ENCODE measurements around the gene ZNF14. TPM values are rescaled to one million over a fixed set of nuclear protein-coding genes. Genes with fewer than 3 reads are reported as not detected.

The ZNF14 gene
- total RNA-seq, result 34.1 TPM

DNA sequence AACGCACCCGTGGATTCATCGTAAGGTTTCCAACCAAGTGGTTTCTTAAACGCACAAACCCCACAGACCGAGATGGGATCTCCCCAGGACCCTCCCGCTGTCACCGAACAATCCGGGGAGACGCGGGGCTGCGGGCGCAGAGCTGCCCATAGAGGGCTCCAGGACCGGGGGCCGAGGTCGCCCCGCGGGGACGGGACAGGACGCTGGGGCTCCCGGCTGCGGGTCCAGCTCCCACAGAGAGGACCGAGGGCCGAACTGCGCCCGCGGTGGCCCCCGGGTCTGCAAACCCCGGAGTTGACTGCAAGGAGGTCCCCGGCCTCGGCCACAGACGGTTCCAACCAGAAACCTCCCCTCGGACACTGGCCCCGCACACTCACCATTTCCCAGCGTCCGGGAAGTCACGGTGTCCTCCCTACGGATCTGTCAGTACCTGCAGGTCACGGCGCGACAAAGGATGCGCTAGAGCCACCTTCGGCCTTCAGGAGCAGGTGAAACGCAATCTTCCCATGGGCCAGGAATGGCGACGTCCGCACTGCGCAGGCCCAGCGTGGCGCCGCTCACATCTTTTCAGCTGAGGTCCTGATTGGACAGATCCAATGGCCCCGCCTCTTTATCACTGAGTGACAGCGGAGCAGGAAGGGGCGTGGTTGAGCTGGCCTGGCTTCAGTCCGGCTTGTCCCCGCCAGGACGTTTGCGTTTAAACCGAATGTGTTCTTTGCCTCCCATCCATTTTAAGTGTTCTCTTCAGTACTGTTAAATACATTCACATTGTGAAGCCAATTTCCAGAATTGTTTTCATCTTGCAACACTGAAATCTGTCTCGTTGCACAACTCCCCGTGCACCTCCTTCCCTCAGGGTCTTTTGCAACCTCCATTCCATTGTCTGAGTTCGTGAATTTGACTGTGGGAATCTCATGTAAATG lies at the start of gene ZNF14:
TSS of gene ZNF14 (minus strand) at position 534 of the 923 bp plus-strand sequence. CDS start at position 380, 154 bp downstream.

DNA sequence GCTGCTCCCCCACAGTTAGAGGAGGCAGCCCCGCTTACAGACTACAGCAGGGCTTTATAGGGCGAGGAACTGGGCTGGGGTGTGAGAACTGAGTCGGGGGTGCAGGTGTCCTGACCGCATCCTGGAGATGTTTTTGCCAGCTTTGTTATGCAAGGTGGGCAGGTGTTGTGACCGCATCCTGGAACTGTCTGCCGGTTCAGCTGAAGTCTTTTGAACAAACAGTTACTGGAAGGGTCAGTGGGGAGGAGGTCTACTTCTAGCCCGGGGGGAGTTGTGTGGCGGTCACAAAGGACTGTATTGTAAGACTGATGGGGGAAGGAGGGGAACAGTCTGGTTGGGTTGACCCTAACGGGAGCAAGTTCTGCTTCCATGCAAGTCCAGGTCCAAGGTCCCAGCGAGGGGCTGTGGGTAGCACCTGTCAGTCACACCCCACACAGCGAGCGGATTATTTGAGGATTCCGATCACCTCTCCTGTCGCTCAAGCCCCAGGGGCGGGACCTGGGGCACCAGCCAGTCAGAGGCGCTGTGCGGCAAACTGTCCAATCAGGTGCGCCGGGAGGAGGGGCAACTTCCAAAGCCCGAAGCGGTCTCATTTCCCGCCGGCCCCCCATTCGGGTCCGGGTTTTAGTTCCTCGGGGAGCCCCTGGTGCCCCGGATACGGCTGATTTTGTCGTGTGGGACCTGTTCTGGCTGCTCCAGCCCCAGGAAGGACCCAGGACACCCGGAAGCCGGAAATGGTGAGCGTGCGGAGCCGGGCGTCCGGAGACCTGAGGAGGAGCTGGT lies 64.5 kb downstream of the ZNF14 start, which contains the start of gene ZNF101:
TSS of gene ZNF101 (plus strand) at position 610 of the 783 bp plus-strand sequence. CDS start at position 735, 125 bp downstream.

DNA sequence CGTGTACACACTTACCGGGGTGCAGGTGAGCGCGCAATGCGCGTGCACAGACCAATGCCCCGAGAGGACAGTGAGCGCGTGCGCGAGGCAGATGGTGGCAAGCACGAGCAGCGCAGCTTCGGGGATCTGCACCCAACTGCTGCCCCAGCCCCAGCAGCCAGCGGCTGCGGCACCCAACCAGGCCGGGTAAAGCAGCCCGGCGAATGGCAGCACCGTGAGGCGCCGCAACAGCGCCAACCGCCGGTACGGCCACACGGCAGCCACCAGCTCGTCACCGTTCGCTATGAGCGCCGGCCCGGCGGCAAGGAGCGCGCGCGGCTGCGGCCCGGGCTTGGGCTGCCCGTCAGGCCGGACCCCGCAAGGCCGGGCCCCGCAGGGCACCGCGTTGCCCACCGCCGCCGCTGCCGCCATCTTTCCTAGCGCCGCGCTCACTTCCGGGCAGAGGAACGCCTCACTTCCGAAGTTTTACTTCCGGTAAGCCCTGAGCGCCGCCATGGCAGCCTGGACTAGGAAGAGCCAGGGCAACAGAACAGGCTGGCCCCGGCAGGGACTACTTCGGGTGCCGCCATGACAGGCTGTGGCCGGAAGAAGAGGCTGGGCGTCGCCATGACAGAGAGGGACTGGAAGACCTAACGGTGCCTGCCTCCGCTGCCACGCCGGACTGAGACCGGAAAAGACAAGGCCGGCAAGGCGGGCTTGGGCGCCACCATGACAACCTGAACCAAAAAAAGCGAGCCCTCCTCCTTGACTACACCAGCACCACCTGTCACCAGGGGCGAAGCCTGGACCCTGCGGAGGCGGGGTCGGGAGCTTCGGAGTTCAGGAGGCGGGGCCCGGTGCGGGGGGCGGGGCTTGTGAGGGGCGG lies 69.4 kb downstream of the ZNF14 start, which contains the start of gene ATP13A1:
TSS of gene ATP13A1 (minus strand) at position 421 of the 865 bp plus-strand sequence. CDS start at position 411, 10 bp downstream.

Small RNA genes lying within 50 kb of the gene (small RNA-seq; reads per million reads assigned to genes)
- gene AC011458.2 (ENCODE audit: low replicate concordance) (not detected), gene AC011477.5 (ENCODE audit: low replicate concordance) (not detected)

Other genes with a start within 250 kb of the ZNF14 start
- gene TSSK6, start 217.6 kb downstream of the ZNF14 start, total RNA-seq, result 1.3 TPM
- 75.4 TPM for gene NDUFA13, start 216.9 kb downstream of the ZNF14 start, total RNA-seq
- gene YJEFN3, start 204.2 kb downstream of the ZNF14 start, total RNA-seq, result 2.5 TPM
- gene CILP2, start 194.8 kb downstream of the ZNF14 start, total RNA-seq, result 0.31 TPM
- 19.4 TPM for gene PBX4, start 114.4 kb downstream of the ZNF14 start, total RNA-seq
- gene LPAR2, start 104.9 kb downstream of the ZNF14 start, total RNA-seq, result 43.8 TPM
- 27.2 TPM for gene GMIP, start 89.5 kb downstream of the ZNF14 start, total RNA-seq
- 39.8 TPM for gene ATP13A1, start 69.4 kb downstream of the ZNF14 start, total RNA-seq
- 11.3 TPM for gene ZNF101, start 64.3 kb downstream of the ZNF14 start, total RNA-seq
- gene ZNF506, start 88.6 kb upstream of the ZNF14 start, total RNA-seq, result 106 TPM
- gene ZNF253, start 132.8 kb upstream of the ZNF14 start, total RNA-seq, result 52.6 TPM
- gene ZNF93, start 167.8 kb upstream of the ZNF14 start, total RNA-seq, result 33.2 TPM

Measured in parietal lobe (tissue), 2 donors.